K562 (cell line): ENCODE data around the gene MEX3A. TPM values are rescaled to one million over a fixed set of nuclear protein-coding genes. Genes with fewer than 3 reads are reported as not detected.

Experiments used
- ATAC-seq: fragments of 200-7000 bp; cut with Tn5 transposase; 3 replicates; pipeline ENCODE4 v1.9.1; 2020; ENCODE audit warnings: moderate library complexity
- BruUV-seq: library from RNA; stranded (reverse); fragments of 400-500 nt; replicated peaks from 2 replicates; lab custom pipeline; 2021; lab: Mats Ljungman, UMichigan
- CTCF ChIA-PET: fragments of 300-600 bp; formaldehyde crosslinking; extraction: SDS; loops from one replicate; lab custom pipeline; 2021; ENCODE audit warnings: low intra/inter-chr PET ratio; lab: Yijun Ruan, JAX
- POLR2A ChIA-PET: fragments of 300-600, 350-650 bp; sonication (Branson Sonifier 250); formaldehyde crosslinking; extraction: SDS; loops from one replicate; lab custom pipeline; 2021; ENCODE audit warnings: antibody characterized with exemption, inconsistent platforms; lab: Yijun Ruan, JAX
- DNase-seq, 4 experiments: peaks; one replicate each; pipeline versions ENCODE4 v3.0.0 to v3.0.0-alpha.2; 2011 to 2018; ENCODE audit warnings: low spot score in 3 of 4, mixed read lengths in 3 of 4; ENCODE audit errors: extremely low read depth in 1 of 4
- FAIRE-seq: peaks from 2 replicates; lab custom pipeline; 2011; peaks lifted over from hg19 to GRCh38; lab: Jason Lieb, UNC
- H2AFZ ChIP-seq: 2 replicates; pipeline ENCODE4 v1.6.0; 2011; ENCODE audit warnings: low read depth, low read length, control low read depth, inconsistent platforms
- H3K27ac ChIP-seq: fragments of 200-600 bp; 3 replicates; pipeline ENCODE4 v1.8.0; 2011; ENCODE audit warnings: low read depth, mild to moderate bottlenecking, control low read depth, inconsistent platforms, low read length, moderate library complexity, mixed read lengths; ENCODE audit errors: extremely low read depth
- H3K27me3 ChIP-seq, 2 experiments: fragments of 300-600 bp in 1 of 2; 2 replicates in 1 of 2; 3 replicates in 1 of 2; pipeline versions ENCODE4 v1.6.0 to v1.8.0; 2011; ENCODE audit warnings: inconsistent platforms in 2 of 2, low read length in 2 of 2, mild to moderate bottlenecking in 1 of 2, mixed read lengths in 1 of 2, moderate library complexity in 1 of 2; ENCODE audit not compliant: control insufficient read depth in 2 of 2, insufficient read depth in 2 of 2
- H3K36me3 ChIP-seq: fragments of 300-600 bp; 3 replicates; pipeline ENCODE4 v1.8.0; 2011; ENCODE audit warnings: mild to moderate bottlenecking, low read length, inconsistent platforms; ENCODE audit not compliant: control insufficient read depth, insufficient read depth
- H3K4me1 ChIP-seq, 2 experiments: fragments of 200-600 bp in 1 of 2; replicated peaks in 1 of 2; 2 replicates in 1 of 2; 3 replicates in 1 of 2; pipeline versions ENCODE4 v1.5.1 to v1.8.0; 2011; ENCODE audit warnings: inconsistent platforms in 2 of 2, low read length in 2 of 2, mild to moderate bottlenecking in 1 of 2, mixed read lengths in 1 of 2, moderate library complexity in 1 of 2; ENCODE audit not compliant: control insufficient read depth in 2 of 2, insufficient read depth in 2 of 2
- H3K4me2 ChIP-seq: 2 replicates; pipeline ENCODE4 v1.6.1; 2011; ENCODE audit warnings: low read length, control low read depth, inconsistent platforms, mixed read lengths; ENCODE audit not compliant: insufficient read depth
- H3K4me3 ChIP-seq: fragments of 200-600 bp; sonication (generic), shearing (Covaris generic); 2 replicates; pipeline ENCODE4 v1.5.1; 2016; ENCODE audit warnings: control low read depth, inconsistent platforms
- H3K79me2 ChIP-seq: fragments of 200-600 bp; 3 replicates; pipeline ENCODE4 v1.8.0; 2011; ENCODE audit warnings: low read length, inconsistent platforms; ENCODE audit not compliant: control insufficient read depth, insufficient read depth
- H3K9ac ChIP-seq, 2 experiments: 2 replicates each; pipeline versions ENCODE4 v1.6.0 to v1.6.1; 2011; ENCODE audit warnings: low read depth in 2 of 2, low read length in 2 of 2, control low read depth in 1 of 2, inconsistent platforms in 1 of 2, mild to moderate bottlenecking in 1 of 2, mixed read lengths in 1 of 2; ENCODE audit not compliant: insufficient read depth in 1 of 2
- H3K9me1 ChIP-seq: one replicate; pipeline ENCODE4 v1.6.0; 2011; ENCODE audit warnings: inconsistent platforms, mild to moderate bottlenecking, low read length, moderate library complexity; ENCODE audit not compliant: control insufficient read depth, insufficient read depth
- H3K9me3 ChIP-seq: replicated peaks from 2 replicates; pipeline ENCODE4 v1.5.1; 2011; ENCODE audit warnings: low read depth, low read length, inconsistent platforms; ENCODE audit not compliant: control insufficient read depth, insufficient read depth
- H4K20me1 ChIP-seq: replicated peaks from 2 replicates; pipeline ENCODE4 v1.6.1; 2011; ENCODE audit warnings: low read length, inconsistent platforms, mixed read lengths; ENCODE audit not compliant: control insufficient read depth, insufficient read depth
- COPS2 ChIP-seq: fragments of 450-650 bp; conservative IDR thresholded peaks from 2 replicates; pipeline ENCODE4 v1.6.1; 2016; ENCODE audit warnings: mild to moderate bottlenecking, moderate library complexity
- ETS2 ChIP-seq: IDR thresholded peaks from 2 replicates; pipeline ENCODE4 v1.6.1; 2016; ENCODE audit warnings: borderline replicate concordance, missing genetic modification characterization, mild to moderate bottlenecking, moderate library complexity, missing compliant biosample characterization; ENCODE audit not compliant: poor library complexity, severe bottlenecking
- FOXJ2 ChIP-seq: fragments of 200-800 bp; sonication (Bioruptor generic); IDR thresholded peaks from 2 replicates; pipeline ENCODE4 v1.6.1; 2016; ENCODE audit warnings: missing genetic modification characterization, missing compliant biosample characterization
- GTF2A2 ChIP-seq: IDR thresholded peaks from 2 replicates; pipeline ENCODE4 v1.6.1; 2016; ENCODE audit warnings: mild to moderate bottlenecking, missing genetic modification characterization, missing compliant biosample characterization
- HMGXB4 ChIP-seq: sonication (generic); formaldehyde crosslinking; IDR thresholded peaks from 2 replicates; pipeline ENCODE4 v1.8.1; 2023; ENCODE audit warnings: mild to moderate bottlenecking, missing genetic modification reagents
- NFRKB ChIP-seq: fragments of 450-650 bp; IDR thresholded peaks from 2 replicates; pipeline ENCODE4 v1.6.1; 2016; ENCODE audit warnings: low read depth
- NFXL1 ChIP-seq: fragments of 450-650 bp; formaldehyde crosslinking; IDR thresholded peaks from 2 replicates; pipeline ENCODE4 v1.4.0; 2021; ENCODE audit warnings: mild to moderate bottlenecking
- POLR2H ChIP-seq: IDR thresholded peaks from 2 replicates; pipeline ENCODE4 v1.6.1; 2016; ENCODE audit warnings: missing genetic modification characterization, low read depth, mild to moderate bottlenecking, control low read depth, missing compliant biosample characterization, moderate library complexity
- PRPF4 ChIP-seq: fragments of 200-400 bp; formaldehyde crosslinking; IDR thresholded peaks from one replicate; pipeline ENCODE4 v1.6.1; 2017; ENCODE audit warnings: low read length, low read depth, mild to moderate bottlenecking; ENCODE audit not compliant: insufficient read depth, poor library complexity, severe bottlenecking
- RFX7 ChIP-seq: fragments of 250-450 bp; sonication (Bioruptor Pico); IDR thresholded peaks from 2 replicates; pipeline ENCODE4 v1.5.1; 2021; ENCODE audit warnings: mild to moderate bottlenecking
- SAFB ChIP-seq: fragments of 200-400 bp; formaldehyde crosslinking; IDR thresholded peaks from 2 replicates; pipeline ENCODE4 v1.6.1; 2017; ENCODE audit warnings: low read depth, low read length, borderline replicate concordance
- SMARCE1 ChIP-seq: fragments of 450-650 bp; IDR thresholded peaks from 2 replicates; pipeline ENCODE4 v1.7.1; 2016; ENCODE audit warnings: mild to moderate bottlenecking
- SNAPC5 ChIP-seq: fragments of 250-450 bp; sonication (Bioruptor Pico); IDR thresholded peaks from 2 replicates; pipeline ENCODE4 v1.8.0; 2021; ENCODE audit warnings: moderate library complexity, mild to moderate bottlenecking, inconsistent platforms
- SREBF1 ChIP-seq: fragments of 150-350 bp; IDR thresholded peaks from 2 replicates; pipeline ENCODE4 v1.6.1; 2014; ENCODE audit warnings: antibody characterized with exemption, low read depth, low read length, borderline replicate concordance
- TEAD2 ChIP-seq: fragments of 450-650 bp; IDR thresholded peaks from 2 replicates; pipeline ENCODE4 v1.6.1; 2016; ENCODE audit warnings: missing genetic modification characterization, control low read depth, missing compliant biosample characterization
- ZFPM2 ChIP-seq: fragments of 250-450 bp; sonication (Bioruptor Pico); IDR thresholded peaks from 2 replicates; pipeline ENCODE4 v1.5.1; 2022; ENCODE audit warnings: mild to moderate bottlenecking
- ZNF140 ChIP-seq: fragments of 250-450 bp; sonication (Bioruptor Pico); IDR thresholded peaks from 2 replicates; pipeline ENCODE4 v1.8.0; 2021; ENCODE audit warnings: moderate library complexity, mild to moderate bottlenecking, inconsistent platforms
- ZNF76 ChIP-seq: fragments of 250-450 bp; sonication (Bioruptor Pico); IDR thresholded peaks from 2 replicates; pipeline ENCODE4 v1.4.0; 2020; ENCODE audit warnings: mild to moderate bottlenecking, moderate library complexity, borderline replicate concordance
- WGBS: fragments of 100-300 bp; shearing (Covaris generic); methylation state at CpG from one replicate; pipeline ENCODE4 v1.1.6; 2016; ENCODE audit warnings: low coverage, mixed read lengths; ENCODE audit not compliant: insufficient coverage; ENCODE audit errors: missing lambda C conversion rate; 5-methylcytosine and 5-hydroxymethylcytosine counted together
- in situ Hi-C: fragments of 300-500 bp; cut with MboI; formaldehyde crosslinking; loops from 4 replicates; pipeline ENCODE4 v1.15.0; 2018; ENCODE audit warnings: inconsistent platforms, mixed read lengths
- intact Hi-C: fragments of 100-400 bp; cut with micrococcal nuclease; formaldehyde crosslinking; loops from 2 replicates; pipeline ENCODE4 v1.14.2; 2022
- polyA plus RNA-seq, 8 experiments: library from polyadenylated mRNA; depleted of rRNA in 4 of 8; stranded (reverse) in 5 of 8; unstranded in 3 of 8; fragments of >200 nt; fragmentation: Nextera tagmentation in 2 of 8; fragmentation: Illumina TruSeq in 1 of 8; extraction: Ambion mirVana in 2 of 8; extraction: Trizol in 1 of 8; gene quantifications; 2 replicates each; pipeline versions ENCODE4 v1.2.1 to v1.2.3, GENCODE V29; 2011 to 2014; ENCODE audit warnings: inconsistent platforms in 1 of 8, missing spikeins in 1 of 8
- total RNA-seq, 7 experiments: library from RNA; depleted of rRNA in 6 of 7; stranded (reverse); fragments of >200 nt in 6 of 7; fragmentation: Illumina TruSeq in 2 of 7; extraction: Trizol in 2 of 7; gene quantifications; 2 replicates each; pipeline versions ENCODE4 v1.2.1 to v1.2.3, GENCODE V29; 2011 to 2021; ENCODE audit warnings: low replicate concordance in 1 of 7

Gene MEX3A
- total and polyA plus RNA-seq, 9 of the 15 experiments (the other 6 are each of a cell fraction or from before 2014, with no cell fraction given): 0.36 to 13.7 (median 5.2) TPM

- ATAC-seq (no peak), DNase-seq (no peak), FAIRE-seq (no peak)
- H2AFZ ChIP-seq: no peak overlapping the region
- no peak overlapping the region for H3K4me2 ChIP-seq
- no peak overlapping the region for H3K27ac ChIP-seq
- H4K20me1 ChIP-seq: no peaks in the 10 kb centered on the region
- H3K4me3 ChIP-seq: no peak overlapping the region
- no TSS peak for BruUV-seq
- intact Hi-C loops (no loop called here), in situ Hi-C loops (no loop called here)
- H3K4me1 ChIP-seq: peaks cover 6 to 21% of the 10 kb centered on the region in 2 experiments; a peak in 4 of 5 replicates
- no peaks in the 10 kb centered on the region for H3K9me1 ChIP-seq
- H3K79me2 ChIP-seq: no peaks in the 10 kb centered on the region
- no peaks in the 10 kb centered on the region for H3K9me3 ChIP-seq
- H3K9ac ChIP-seq: no peak overlapping the region
- WGBS: 73% methylated on average over 2 of the region's 3 CpGs
- peaks cover 6% of the 10 kb centered on the region; the same call in 1 of the 3 replicates for H3K36me3 ChIP-seq
- no peak for TF ChIP-seq NFRKB
- TF ChIP-seq SAFB: no peak
- no peak for TF ChIP-seq ZNF76
- no peak for TF ChIP-seq TEAD2
- no peak for TF ChIP-seq SMARCE1
- no peak for TF ChIP-seq FOXJ2 (tag)
- TF ChIP-seq SNAPC5: no peak
- TF ChIP-seq GTF2A2 (tag): no peak
- no peak for TF ChIP-seq RFX7 (CRISPR knock-in tag)
- no peak for TF ChIP-seq ZNF140 (CRISPR knock-in tag)
- TF ChIP-seq ZFPM2 (CRISPR knock-in tag): no peak
- no peak for TF ChIP-seq HMGXB4 (CRISPR knock-in tag)
- TF ChIP-seq POLR2H (tag): no peak
- no peak for TF ChIP-seq SREBF1
- TF ChIP-seq NFXL1 (CRISPR knock-in tag): no peak
- TF ChIP-seq COPS2: no peak
- no peak for TF ChIP-seq ETS2 (tag)
- no peak for TF ChIP-seq PRPF4
- TF ChIP-seq, all 486 proteins: peak for 0
- ChIA-PET CTCF (no interaction called here), POLR2A (no interaction called here)
- H3K27me3 ChIP-seq: no peaks in the 10 kb centered on the region
These were observed 20.1 kb downstream of the MEX3A start for GRCh38 chr1:156062189-156062588.
